DMS153 (cell line): ENCODE measurements around the gene MINK1.
"Not testable (repeated sequence)": the region's sequence is repeated elsewhere in the genome, so short reads cannot be mapped to it uniquely, and the experiment has no call there.

Source experiments
- DNase-seq: peaks from one replicate; lab custom pipeline; 2025; lab: John Stamatoyannopoulos, UW

The MINK1 gene

GRCh38 chr17:4846635-4847390 lies 13.7 kb downstream of the MINK1 start:
- no peak for DNase-seq

DNA sequence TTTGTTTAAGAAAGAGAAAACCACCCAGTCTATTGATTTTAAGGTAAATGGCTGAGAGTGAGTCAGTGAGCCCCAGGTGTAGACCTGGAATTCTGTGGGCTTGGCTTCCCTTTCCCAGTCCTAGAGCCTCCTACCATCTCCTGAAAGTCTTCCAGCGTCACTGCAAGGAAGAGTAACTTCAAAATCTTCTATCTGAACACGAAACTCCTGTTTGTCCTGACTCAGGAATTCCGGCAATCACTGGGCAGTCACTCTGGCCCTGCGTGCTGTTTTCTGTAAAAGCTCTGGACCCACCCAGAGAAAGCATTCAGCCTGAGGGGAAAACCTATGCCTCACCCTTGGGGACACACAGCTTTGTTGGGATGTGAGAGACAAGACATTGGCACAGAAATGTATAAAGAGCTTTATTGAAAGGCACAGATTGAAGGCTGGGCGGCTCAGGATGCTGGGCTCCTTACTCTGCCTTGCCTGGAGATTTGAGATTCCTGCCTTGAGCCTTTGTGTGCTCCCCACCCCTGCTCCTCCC lies 15.9 kb downstream of the MINK1 start:
- DNase-seq = no peak

DNA sequence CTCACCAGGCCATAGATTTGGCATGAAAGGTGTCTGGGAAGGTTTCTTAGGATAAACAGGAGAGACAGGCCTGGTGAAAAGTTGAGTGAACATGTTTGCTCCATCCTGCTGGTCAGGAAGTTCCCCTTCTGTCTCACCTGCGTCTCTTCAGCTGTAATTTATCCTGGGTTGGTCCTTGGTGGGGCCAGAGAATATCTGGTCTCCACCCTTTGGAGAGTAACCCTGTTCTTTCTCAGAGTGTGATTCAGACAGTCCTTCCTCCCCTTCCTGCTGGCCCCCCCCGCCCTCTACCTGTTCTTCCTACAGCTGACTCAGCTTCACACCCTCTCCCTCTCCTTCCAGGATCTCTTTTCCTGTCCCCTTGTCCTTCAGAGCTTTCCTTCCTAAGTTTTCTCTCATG lies 17.1 kb downstream of the MINK1 start:
- DNase-seq = no peak

DNA sequence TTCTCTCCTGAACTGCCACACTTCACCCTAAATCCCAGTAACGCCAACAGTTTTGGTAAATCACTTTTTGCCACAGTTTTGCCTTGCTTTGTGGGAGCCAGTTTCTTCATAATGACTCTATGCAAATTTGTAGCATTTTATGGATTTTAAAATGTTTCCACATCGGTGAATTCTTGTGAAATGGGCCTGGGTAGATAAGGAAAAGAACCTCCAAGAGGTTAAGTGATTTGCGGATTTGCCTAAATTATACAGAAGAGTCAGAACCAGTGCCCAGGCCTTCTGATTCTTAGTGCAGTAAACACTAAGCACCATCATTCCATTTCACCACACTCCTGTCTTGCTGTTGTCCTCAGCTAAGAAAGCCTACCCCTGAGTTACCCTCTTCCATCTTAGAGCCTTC lies 17.9 kb downstream of the MINK1 start:
- no peak for DNase-seq

DNA sequence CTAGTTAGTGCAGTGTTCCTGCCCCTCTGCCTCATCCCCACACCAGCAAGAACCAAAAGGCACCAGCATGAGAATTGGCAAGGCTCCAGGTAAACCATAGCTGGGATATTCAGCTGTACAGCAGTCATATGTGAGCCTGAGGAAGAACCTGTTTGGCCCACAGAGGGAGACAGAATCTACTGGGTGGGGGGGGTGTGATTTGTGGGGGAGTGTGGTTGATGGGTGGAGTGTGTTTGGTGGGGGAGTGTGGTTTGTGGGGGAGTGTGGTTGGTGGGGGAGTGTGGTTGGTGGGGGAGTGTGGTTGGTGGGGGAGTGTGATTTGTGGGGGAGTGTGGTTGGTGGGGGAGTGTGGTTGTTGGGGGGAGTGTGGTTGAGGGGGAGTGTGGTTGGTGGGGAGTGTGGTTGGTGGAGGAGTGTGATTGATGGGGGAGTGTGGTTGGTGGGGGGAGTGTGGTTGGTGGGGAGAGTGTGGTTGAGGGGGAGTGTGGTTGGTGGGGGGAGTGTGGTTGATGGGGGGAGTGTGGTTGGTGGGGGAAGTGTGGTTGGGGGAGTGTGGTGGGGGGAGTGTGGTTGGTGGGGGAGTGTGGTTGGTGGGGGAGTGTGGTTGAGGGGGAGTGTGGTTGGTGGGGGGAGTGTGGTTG lies 19.5 kb downstream of the MINK1 start:
- DNase-seq = no peak

- no peak for DNase-seq
Observed at GRCh38 chr17:4853208-4853671, 20.1 kb downstream of the MINK1 start.

DNA sequence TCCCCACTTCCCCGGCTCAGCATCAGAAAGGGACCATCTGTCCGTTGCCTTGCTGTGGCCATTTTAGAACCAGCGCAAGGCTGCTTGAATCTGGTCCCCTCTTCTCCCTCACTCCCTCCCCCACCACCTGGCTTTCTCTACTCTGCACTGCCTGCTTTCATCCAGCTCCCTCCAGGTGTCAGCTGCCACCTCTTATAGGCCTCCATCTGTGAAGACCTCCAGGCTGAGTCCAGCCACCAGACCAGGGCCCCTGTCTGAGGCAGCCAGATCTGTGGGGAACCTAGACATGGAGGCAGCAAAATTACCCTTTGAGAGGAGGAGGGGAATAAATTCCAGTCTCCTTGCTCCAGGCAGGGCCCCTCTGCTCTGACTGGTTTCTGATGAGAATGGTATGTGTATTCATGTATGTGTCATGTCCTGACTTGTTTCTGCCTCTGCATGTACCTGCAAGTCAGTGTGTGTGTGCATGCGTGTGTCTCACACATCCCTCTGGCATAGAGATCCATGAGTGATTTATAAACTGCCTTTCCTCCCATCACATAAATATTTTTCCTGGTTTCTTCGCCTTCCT lies 21.1 kb downstream of the MINK1 start:
- peak; percentile 40 for DNase-seq

- DNase-seq = no peak
Observed at GRCh38 chr17:4856271-4856936, 23.3 kb downstream of the MINK1 start.

DNA sequence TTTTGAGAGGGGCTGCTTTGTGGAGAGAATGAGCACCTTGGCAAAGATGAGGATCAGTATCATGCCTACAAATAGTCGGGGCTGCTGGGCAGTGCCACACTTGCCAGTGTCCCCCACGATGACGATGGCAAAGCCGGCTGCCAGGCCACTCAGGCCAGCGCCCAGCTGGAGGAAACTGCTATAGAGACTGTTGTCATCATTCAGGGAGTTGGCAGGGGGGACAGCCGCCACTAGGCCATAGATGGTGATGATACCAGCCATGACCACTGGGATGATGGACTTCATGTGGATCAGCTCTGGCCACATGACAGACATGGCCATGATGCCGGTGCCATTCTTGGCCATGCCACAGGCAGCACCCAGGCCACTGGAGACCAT lies 23.8 kb downstream of the MINK1 start:
- no peak for DNase-seq

DNA sequence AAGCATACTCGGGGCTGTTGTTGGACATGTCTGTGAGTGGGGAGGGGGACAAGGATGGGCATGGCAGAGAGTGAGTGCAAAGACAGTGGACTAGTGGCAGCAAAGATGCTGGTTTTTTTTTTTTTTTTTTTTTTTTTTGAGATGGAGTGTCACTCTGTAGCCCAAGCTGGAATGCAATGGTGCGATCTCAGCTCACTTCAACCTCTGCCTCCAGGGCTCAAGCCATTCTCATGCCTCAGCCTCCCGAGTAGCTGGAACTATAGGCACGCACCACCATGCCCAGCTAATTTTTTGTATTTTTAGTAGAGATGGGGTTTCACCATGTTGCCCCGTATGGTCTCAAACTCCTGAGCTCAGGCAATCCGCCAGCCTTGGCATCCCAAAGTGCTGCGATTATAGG lies 24.2 kb downstream of the MINK1 start:
- DNase-seq = not testable (repeated sequence)

GRCh38 chr17:4858068-4858881 lies 25.1 kb downstream of the MINK1 start:
- DNase-seq = peak; percentile 9

GRCh38 chr17:4858882-4859260 lies 25.7 kb downstream of the MINK1 start:
- DNase-seq = peak; percentile 6

DNA sequence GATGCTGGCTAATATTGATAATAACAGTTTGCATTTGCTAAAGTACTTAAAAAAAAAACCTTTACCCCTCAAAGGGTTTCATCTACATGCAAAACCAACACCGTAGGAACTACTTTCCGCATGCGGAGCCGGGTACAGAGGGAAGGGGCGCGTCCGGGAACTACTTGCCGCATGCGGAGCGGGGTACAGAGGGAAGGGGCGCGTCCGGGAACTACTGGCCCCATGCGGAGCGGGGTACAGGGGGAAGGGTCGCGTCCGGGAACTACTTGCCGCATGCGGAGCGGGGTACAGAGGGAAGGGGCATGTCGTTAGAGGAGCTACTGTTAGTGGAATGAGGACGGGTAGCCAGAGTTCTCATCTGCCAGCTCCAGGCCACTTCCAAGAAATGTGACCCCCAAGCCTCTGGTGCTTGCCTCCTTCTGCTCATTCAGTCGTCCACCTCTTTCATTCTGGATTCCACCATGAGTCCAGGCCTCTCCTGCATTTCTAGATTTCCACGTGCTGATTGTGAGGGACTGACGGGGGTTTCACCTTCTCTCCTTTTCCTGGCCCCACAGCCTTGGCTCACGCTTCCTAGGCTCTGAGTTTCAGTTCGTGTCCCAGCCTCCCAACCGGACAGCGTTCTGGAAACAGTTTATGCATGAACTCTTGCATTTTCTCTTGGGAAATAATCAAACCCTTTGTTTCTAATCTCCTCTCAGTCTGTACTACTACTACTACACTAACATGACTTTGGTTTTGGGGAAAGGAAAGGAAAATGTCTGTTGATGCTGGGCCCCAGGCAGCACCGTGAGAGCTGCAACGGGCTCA lies 26.9 kb downstream of the MINK1 start:
- DNase-seq = no peak

DNA sequence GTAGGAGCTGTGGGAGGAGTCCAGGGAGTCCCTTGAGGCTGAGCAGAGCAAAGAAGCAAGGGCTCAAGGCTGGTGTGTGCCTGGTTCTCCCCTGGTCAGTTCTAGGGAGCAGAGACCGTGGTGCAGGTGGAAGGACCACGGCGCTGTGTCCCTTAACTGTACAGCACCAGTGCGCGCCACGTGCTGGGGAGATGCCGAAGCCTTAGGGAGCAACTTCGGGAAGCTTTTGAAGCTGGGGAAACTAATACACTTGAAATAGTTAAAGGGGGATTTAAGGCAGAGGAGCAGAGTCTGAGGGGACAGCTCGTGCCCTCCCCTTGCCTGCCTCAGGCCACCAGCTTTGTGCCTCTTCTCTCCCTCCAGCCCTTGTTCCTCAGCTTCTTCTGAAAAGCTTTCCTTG lies 27.5 kb downstream of the MINK1 start:
- DNase-seq = no peak

- DNase-seq = no peak
Observed at GRCh38 chr17:4861052-4861451, 27.9 kb downstream of the MINK1 start.

GRCh38 chr17:4862720-4863119 lies 29.6 kb downstream of the MINK1 start:
- no peak for DNase-seq

DNA sequence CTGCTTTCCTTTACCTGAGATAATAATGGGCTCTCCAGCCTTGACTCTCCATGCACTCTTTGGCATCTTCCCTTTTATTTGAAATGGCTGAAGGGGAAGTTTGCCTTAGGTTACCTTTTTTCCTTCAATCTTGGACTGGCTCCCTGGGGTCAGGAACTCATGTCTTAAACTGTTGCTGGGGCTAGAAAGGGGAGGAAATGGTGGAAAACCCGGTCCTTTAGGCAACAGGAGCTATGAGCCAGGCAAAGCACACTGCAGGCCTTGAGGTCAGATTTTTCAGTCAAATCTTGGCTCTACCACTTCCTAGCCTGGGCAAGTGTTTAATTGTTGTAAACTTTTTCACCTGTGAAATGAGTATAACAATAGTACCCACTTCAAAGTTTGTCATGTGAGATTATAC lies 30.2 kb downstream of the MINK1 start:
- no peak for DNase-seq

DNA sequence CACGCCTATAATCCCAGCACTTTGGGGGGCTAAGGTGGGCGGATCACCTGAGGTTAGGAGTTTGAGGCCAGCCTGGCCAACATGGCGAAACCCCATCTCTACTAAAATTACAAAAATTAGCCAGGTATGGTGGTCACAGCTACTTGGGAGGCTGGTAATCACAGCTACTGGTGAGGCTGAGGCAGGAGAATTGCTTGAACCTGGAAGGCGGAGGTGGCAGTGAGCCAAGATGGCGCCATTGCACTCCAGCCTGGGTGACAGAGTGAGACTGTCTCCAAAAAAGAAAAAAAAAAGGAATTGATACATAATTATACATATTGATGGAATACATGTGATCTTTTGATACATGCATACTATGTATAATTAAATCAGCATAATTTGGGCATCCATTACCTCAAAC lies 34.4 kb downstream of the MINK1 start:
- not testable (repeated sequence) for DNase-seq

DNA sequence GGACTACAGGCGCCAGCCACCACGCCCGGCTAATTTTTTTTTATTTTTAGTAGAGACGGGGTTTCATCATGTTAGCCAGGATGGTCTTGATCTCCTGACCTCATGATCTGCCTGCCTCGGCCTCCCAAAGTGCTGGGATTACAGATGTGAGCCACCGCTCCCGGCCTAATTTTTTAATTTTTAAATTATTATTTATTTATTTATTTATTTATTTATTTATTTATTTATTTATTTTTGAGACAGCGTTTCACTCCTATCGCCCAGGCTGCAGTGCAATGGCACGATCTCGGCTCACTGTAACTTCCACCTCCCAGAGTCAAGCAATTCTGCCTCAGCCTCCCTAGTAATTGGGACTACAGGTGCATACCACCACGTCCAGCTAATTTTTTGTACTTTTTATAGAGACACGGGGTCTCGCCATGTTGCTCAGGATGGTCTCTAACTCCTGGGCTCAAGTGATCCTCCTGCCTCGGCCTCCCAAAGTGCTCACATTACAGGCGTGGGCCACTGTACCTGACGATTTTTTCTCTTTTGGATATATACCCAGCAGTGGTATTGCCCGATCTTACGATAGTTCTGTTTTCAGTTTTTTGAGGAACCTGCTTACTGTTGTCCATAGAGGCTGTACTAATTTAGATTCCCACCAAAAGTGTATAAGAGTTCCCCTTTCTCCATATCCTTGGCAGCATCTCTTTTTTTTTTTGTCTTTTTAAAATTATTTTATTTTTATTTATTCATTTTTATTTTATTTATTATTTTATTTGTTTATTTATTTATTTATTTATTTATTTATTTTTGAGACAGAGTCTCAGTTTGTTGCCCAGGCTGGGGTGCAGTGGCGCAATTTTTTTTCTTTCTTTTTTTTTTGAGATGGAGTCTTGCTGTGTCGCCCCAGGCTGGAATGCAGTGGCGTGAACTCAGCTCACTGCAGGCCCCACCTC lies 36.2 kb downstream of the MINK1 start:
- not testable (repeated sequence) for DNase-seq

DNA sequence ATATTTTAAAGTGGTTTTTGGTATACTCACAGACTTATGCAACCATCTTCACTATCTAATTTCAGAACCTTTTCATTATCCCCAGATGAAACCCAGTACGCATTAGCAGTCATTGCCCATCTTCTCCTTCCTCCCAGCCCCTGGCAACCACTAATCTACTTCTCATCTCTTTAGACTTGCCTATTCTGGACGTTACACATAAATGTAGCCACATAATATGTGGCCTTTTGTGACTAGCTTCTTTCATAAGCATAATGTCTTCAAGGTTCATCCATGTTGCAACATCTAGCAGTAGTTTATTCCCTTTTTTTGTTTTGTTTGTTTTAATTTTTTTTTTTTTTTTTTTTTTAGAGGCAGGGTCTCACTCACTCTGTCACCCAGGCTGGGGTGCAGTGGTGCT lies 37.7 kb downstream of the MINK1 start:
- no peak for DNase-seq
